DOHH2 (cell line): ENCODE results near the gene FAM3B.

Experiments
- H3F3A ChIP-seq: fragments of 200-600 bp; sonication (generic), shearing (Covaris generic); 2 replicates; pipeline ENCODE4 v1.6.0; 2016; ENCODE audit warnings: antibody characterized with exemption, mild to moderate bottlenecking; ENCODE audit not compliant: control insufficient read depth, insufficient read depth
- H3K27ac ChIP-seq: fragments of 200-600 bp; sonication (generic); 2 replicates; pipeline ENCODE4 v1.5.1; 2014; ENCODE audit warnings: low read depth, mild to moderate bottlenecking, low read length, moderate library complexity
- H3K27me3 ChIP-seq: fragments of 200-600 bp; sonication (generic); 2 replicates; pipeline ENCODE4 v1.6.1; 2014; ENCODE audit warnings: mild to moderate bottlenecking, low read length, mixed read lengths; ENCODE audit not compliant: control insufficient read depth
- H3K36me3 ChIP-seq: fragments of 200-600 bp; sonication (generic); 2 replicates; pipeline ENCODE4 v1.6.1; 2014; ENCODE audit warnings: mild to moderate bottlenecking, low read length, moderate library complexity, mixed read lengths; ENCODE audit not compliant: control insufficient read depth
- H3K4me1 ChIP-seq: fragments of 200-600 bp; sonication (generic); 2 replicates; pipeline ENCODE4 v1.6.1; 2014; ENCODE audit warnings: mild to moderate bottlenecking, low read length, mixed read lengths; ENCODE audit not compliant: control insufficient read depth
- H3K4me2 ChIP-seq: fragments of 200-600 bp; sonication (generic); 2 replicates; pipeline ENCODE4 v1.6.0; 2014; ENCODE audit warnings: mild to moderate bottlenecking, low read length, moderate library complexity
- H3K4me3 ChIP-seq: fragments of 200-600 bp; sonication (generic); 2 replicates; pipeline ENCODE4 v1.5.1; 2014; ENCODE audit warnings: mild to moderate bottlenecking, low read length, mixed read lengths
- H3K79me2 ChIP-seq: fragments of 200-600 bp; sonication (generic); 2 replicates; pipeline ENCODE4 v1.6.1; 2014; ENCODE audit warnings: mild to moderate bottlenecking, low read length, mixed read lengths; ENCODE audit not compliant: control insufficient read depth
- H3K9me2 ChIP-seq: fragments of 200-600 bp; sonication (generic); replicated peaks from 2 replicates; pipeline ENCODE4 v1.6.1; 2014; ENCODE audit warnings: mild to moderate bottlenecking, low read length, mixed read lengths; ENCODE audit not compliant: control insufficient read depth
- H3K9me3 ChIP-seq: fragments of 200-600 bp; sonication (generic); 2 replicates; pipeline ENCODE4 v1.6.1; 2014; ENCODE audit warnings: antibody characterized with exemption, low read length, mixed read lengths; ENCODE audit not compliant: control insufficient read depth, insufficient read depth
- H4K20me1 ChIP-seq: fragments of 200-600 bp; sonication (generic); 2 replicates; pipeline ENCODE4 v1.6.0; 2014; ENCODE audit warnings: low read depth, mild to moderate bottlenecking, antibody characterized with exemption, low read length, moderate library complexity; ENCODE audit not compliant: control insufficient read depth, insufficient read depth
- EZH2phosphoT487 ChIP-seq: fragments of 200-600 bp; sonication (generic); IDR thresholded peaks from 2 replicates; pipeline ENCODE4 v1.6.1; 2017; ENCODE audit warnings: borderline replicate concordance, mild to moderate bottlenecking, antibody characterized with exemption, low read length, moderate library complexity, mixed read lengths
- TF ChIP-seq, protein P1 (sequence below): fragments of 200-600 bp; sonication (generic); IDR thresholded peaks from one replicate; pipeline ENCODE4 v1.5.1; 2014; ENCODE audit warnings: antibody characterized with exemption, mild to moderate bottlenecking, low read depth, low read length; ENCODE audit not compliant: poor library complexity, severe bottlenecking

The FAM3B gene

DNA sequence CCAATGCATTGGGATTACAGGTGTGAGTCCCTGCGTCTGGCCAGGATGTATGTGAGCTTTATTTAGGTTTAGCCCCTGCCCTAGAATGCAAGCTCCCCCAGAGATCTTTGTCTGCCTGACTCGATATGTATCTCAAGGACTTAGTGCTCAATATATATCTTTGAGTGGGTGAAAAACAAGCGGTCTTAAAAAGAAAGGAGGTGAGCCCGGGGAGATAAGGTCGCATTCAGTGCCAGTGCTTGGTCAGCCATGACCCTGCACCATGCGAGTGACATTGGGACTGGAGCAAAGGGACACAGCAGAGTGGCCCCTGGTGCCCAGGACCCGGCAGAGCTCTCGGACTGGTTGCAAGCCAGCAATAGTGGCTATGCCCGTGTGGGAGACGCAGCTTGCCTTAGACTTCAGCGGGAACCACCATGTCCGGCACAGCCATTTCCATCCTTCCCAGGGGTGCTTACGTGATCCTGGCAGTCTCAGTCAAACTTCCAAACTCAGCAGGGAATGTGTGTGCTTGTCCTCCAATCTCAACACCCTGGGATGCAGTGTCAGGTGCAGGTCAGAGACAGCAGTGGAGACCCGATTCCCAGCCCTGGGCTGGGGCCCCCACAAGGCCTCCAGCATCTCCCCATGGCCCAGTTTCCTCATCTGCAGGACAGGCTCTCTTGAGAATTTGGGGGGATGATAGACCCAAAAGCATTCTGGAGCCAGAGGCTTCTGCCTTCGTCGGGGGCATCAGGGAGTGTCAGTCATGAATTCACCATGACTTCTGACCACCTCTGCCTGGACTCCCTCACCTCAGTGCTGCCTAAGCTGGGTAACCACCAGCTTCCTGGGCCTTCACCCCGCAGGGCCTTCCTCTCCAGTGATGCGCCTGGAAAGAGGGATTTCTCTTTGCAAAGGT lies 47.0 kb downstream of the FAM3B start:
- Histone ChIP-seq H3K27ac (no peak overlapping the region), H3K4me2 (no peak overlapping the region), H3K36me3 (no peaks in the 10 kb centered on the region), H3K79me2 (no peaks in the 10 kb centered on the region), H3K4me3 (no peak overlapping the region), H3K9me3 (no peaks in the 10 kb centered on the region), H3K9me2 (no peaks in the 10 kb centered on the region), H4K20me1 (no peaks in the 10 kb centered on the region), H3K27me3 (peaks cover 16% of the 10 kb centered on the region), H3K4me1 (peaks cover 33% of the 10 kb centered on the region), H3F3A (0 out of 2 replicates have a peak, but pooled peaks cover 5% of the 10 kb centered on the region)
- TF ChIP-seq EZH2phosphoT487 = no peak
- TF ChIP-seq, protein P1, sequence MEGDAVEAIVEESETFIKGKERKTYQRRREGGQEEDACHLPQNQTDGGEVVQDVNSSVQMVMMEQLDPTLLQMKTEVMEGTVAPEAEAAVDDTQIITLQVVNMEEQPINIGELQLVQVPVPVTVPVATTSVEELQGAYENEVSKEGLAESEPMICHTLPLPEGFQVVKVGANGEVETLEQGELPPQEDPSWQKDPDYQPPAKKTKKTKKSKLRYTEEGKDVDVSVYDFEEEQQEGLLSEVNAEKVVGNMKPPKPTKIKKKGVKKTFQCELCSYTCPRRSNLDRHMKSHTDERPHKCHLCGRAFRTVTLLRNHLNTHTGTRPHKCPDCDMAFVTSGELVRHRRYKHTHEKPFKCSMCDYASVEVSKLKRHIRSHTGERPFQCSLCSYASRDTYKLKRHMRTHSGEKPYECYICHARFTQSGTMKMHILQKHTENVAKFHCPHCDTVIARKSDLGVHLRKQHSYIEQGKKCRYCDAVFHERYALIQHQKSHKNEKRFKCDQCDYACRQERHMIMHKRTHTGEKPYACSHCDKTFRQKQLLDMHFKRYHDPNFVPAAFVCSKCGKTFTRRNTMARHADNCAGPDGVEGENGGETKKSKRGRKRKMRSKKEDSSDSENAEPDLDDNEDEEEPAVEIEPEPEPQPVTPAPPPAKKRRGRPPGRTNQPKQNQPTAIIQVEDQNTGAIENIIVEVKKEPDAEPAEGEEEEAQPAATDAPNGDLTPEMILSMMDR = no peak

DNA sequence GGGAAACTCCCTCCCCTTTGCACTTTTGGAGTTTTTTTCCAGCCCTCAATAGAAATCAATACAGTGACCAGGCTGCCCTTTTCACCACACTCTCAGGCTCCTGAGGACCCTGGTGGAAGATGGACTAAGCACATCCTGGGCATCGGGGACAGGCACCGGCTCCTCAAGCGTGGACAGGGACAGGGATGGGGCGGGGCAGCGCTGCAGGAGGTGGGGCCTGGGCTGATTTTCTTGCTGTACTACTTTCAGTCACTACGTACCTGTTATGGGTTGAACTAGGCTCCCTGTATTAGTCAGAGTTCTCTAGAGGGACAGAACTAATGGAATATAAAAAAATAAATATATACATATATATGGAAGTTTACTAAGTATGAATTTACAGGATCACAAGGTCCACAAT lies 47.7 kb downstream of the FAM3B start:
- H3K4me2 ChIP-seq = no peak overlapping the region
- H3K27ac ChIP-seq = no peak overlapping the region

DNA sequence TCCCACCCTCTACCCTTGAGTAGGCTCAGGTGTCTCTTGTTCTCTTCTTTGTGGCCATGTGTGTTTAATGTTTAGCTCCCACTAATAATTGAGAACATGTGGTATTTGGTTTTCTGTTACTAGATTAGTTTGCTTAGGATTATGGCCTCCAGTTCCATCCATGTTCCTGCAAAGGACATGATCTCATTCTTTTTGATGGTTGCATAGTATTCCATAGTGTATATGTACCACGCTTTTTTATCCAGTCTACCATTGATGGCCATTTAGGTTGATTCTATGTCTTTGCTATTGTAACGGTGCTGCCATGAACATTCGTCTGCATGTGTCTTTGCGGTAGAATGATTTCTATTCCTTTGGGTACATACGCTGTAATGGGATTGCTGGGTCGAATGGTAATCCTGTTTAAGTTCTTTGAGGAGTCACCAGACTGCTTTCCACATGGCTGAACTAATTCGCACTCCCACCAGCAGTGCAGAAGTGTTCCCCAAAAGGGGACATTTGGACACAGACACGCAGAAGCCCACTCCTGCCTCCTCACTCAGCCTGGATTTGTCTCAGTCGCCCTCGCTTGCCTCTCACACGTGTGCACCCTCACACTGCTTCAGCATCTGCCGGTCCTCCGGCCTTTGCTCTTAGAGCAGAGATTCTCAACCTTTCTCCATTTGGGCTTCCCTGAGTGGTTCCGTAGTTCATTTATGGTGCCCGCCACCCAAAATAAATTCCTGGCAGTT lies 48.9 kb downstream of the FAM3B start:
- Histone ChIP-seq H3K79me2 (no peaks in the 10 kb centered on the region), H3K9me3 (no peaks in the 10 kb centered on the region), H3F3A (0 out of 2 replicates have a peak, but pooled peaks cover 5% of the 10 kb centered on the region), H3K4me2 (no peak overlapping the region), H3K4me3 (no peak overlapping the region), H4K20me1 (no peaks in the 10 kb centered on the region), H3K27me3 (peaks cover 16% of the 10 kb centered on the region), H3K9me2 (no peaks in the 10 kb centered on the region), H3K36me3 (no peaks in the 10 kb centered on the region), H3K4me1 (peaks cover 51% of the 10 kb centered on the region), H3K27ac (no peak overlapping the region)
- TF ChIP-seq EZH2phosphoT487 = no peak
- TF ChIP-seq, protein P1 = no peak

More for the DNA sequence above, 47.7 kb downstream of the FAM3B start:
- 0 out of 2 replicates have a peak, but pooled peaks cover 5% of the 10 kb centered on the region for H3F3A ChIP-seq
- no peaks in the 10 kb centered on the region for H3K79me2 ChIP-seq
- no peaks in the 10 kb centered on the region for H3K36me3 ChIP-seq
- H3K4me3 ChIP-seq = no peak overlapping the region
- H3K4me1 ChIP-seq = peaks cover 40% of the 10 kb centered on the region
- no peaks in the 10 kb centered on the region for H4K20me1 ChIP-seq
- no peak for TF ChIP-seq EZH2phosphoT487
- TF ChIP-seq, protein P1 = no peak
- H3K27me3 ChIP-seq = peaks cover 16% of the 10 kb centered on the region
- no peaks in the 10 kb centered on the region for H3K9me2 ChIP-seq
- H3K9me3 ChIP-seq = no peaks in the 10 kb centered on the region
